Measurements from ENCODE around the gene CCNY. TPM values are rescaled to one million over a fixed set of nuclear protein-coding genes. Genes with fewer than 3 reads are reported as not detected.

The CCNY gene
- total RNA-seq, 1 experiment from 2014 or later, result 51.9 TPM

- ChIA-PET CTCF (no interaction called here), POLR2A (interaction anchor here (0.6 kb wide), 1 partner anchor 126 kb away, joined by 5 read pairs; no protein-coding TSS in a partner anchor)
- DNase-seq (ENCODE audit: low read depth, low spot score), result no peak
- in situ Hi-C loops (cut with HindIII; ENCODE audit: low pct_unique_long_range_greater_than_20kb, low sequenced_read_pairs) (no loop called here), intact Hi-C loops (cut with micrococcal nuclease; ENCODE audit: unreplicated experiment) (no loop called here)
- Histone ChIP-seq H3K36me3 (ENCODE audit: control insufficient read depth, insufficient read depth, low read length) (no peaks in the 10 kb centered on the region), H3K4me1 (ENCODE audit: control insufficient read depth, insufficient read depth, low read length) (peaks cover 4% of the 10 kb centered on the region), H3K27me3 (ENCODE audit: control insufficient read depth, insufficient read depth, low read length) (no peaks in the 10 kb centered on the region), H3K27ac (ENCODE audit: low read length) (no peak overlapping the region), H3K4me3 (ENCODE audit: low read depth in 2 of 2, low read length in 2 of 2) (no peak overlapping the region), H3K9me3 (ENCODE audit: control insufficient read depth, insufficient read depth, low read depth, low read length) (no peaks in the 10 kb centered on the region)
- TF ChIP-seq, protein P1, sequence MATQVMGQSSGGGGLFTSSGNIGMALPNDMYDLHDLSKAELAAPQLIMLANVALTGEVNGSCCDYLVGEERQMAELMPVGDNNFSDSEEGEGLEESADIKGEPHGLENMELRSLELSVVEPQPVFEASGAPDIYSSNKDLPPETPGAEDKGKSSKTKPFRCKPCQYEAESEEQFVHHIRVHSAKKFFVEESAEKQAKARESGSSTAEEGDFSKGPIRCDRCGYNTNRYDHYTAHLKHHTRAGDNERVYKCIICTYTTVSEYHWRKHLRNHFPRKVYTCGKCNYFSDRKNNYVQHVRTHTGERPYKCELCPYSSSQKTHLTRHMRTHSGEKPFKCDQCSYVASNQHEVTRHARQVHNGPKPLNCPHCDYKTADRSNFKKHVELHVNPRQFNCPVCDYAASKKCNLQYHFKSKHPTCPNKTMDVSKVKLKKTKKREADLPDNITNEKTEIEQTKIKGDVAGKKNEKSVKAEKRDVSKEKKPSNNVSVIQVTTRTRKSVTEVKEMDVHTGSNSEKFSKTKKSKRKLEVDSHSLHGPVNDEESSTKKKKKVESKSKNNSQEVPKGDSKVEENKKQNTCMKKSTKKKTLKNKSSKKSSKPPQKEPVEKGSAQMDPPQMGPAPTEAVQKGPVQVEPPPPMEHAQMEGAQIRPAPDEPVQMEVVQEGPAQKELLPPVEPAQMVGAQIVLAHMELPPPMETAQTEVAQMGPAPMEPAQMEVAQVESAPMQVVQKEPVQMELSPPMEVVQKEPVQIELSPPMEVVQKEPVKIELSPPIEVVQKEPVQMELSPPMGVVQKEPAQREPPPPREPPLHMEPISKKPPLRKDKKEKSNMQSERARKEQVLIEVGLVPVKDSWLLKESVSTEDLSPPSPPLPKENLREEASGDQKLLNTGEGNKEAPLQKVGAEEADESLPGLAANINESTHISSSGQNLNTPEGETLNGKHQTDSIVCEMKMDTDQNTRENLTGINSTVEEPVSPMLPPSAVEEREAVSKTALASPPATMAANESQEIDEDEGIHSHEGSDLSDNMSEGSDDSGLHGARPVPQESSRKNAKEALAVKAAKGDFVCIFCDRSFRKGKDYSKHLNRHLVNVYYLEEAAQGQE (IDR thresholded peaks at IDR 0.05; ENCODE audit: insufficient read depth in 1 of 2, low read depth in 2 of 2, low read length in 1 of 2), result no peak
- TF ChIP-seq CTCF (IDR thresholded peaks at IDR 0.05) (no peak), POLR2AphosphoS5 (IDR thresholded peaks at IDR 0.05; ENCODE audit: low read depth, low read length) (no peak), TCF7L2 (IDR thresholded peaks at IDR 0.05; ENCODE audit: low read depth, low read length) (no peak), SIN3A (IDR thresholded peaks at IDR 0.05; ENCODE audit: borderline replicate concordance, insufficient read depth, low read depth, low read length) (no peak)
- BruUV-seq (replicated peaks), result no TSS peak
- ATAC-seq, result no peak
Measured at GRCh38 chr10:35466170-35466569, 129.9 kb downstream of the CCNY start.

GRCh38 chr10:35466661-35467060 lies 130.4 kb downstream of the CCNY start:
- Histone ChIP-seq H3K4me3 (ENCODE audit: low read depth in 2 of 2, low read length in 2 of 2) (no peak overlapping the region), H3K36me3 (ENCODE audit: control insufficient read depth, insufficient read depth, low read length) (no peaks in the 10 kb centered on the region), H3K4me1 (ENCODE audit: control insufficient read depth, insufficient read depth, low read length) (peaks cover 2% of the 10 kb centered on the region; the same call in 1 of the 2 replicates), H3K27me3 (ENCODE audit: control insufficient read depth, insufficient read depth, low read length) (no peaks in the 10 kb centered on the region), H3K9me3 (ENCODE audit: control insufficient read depth, insufficient read depth, low read depth, low read length) (no peaks in the 10 kb centered on the region), H3K27ac (ENCODE audit: low read length) (no peak overlapping the region)
- ChIA-PET POLR2A (no interaction called here), CTCF (no interaction called here)
- intact Hi-C loops (cut with micrococcal nuclease; ENCODE audit: unreplicated experiment), result no loop called here
- in situ Hi-C loops (cut with HindIII; ENCODE audit: low pct_unique_long_range_greater_than_20kb, low sequenced_read_pairs), result no loop called here
- no peak for ATAC-seq
- TF ChIP-seq TCF7L2 (IDR thresholded peaks at IDR 0.05; ENCODE audit: low read depth, low read length) (no peak), SIN3A (IDR thresholded peaks at IDR 0.05; ENCODE audit: borderline replicate concordance, insufficient read depth, low read depth, low read length) (no peak), CTCF (IDR thresholded peaks at IDR 0.05) (no peak), POLR2AphosphoS5 (IDR thresholded peaks at IDR 0.05; ENCODE audit: low read depth, low read length) (no peak)
- TF ChIP-seq, protein P1 (IDR thresholded peaks at IDR 0.05; ENCODE audit: insufficient read depth in 1 of 2, low read depth in 2 of 2, low read length in 1 of 2), result no peak
- BruUV-seq (replicated peaks), result no TSS peak
- DNase-seq (ENCODE audit: low read depth, low spot score), result no peak

All from Panc1 (cell line).